WTC11 (cell line): ENCODE results near the gene CD86. TPM values are rescaled to one million over a fixed set of nuclear protein-coding genes. Genes with fewer than 3 reads are reported as not detected.

Experiments used
- ATAC-seq: fragments of 200-7000 bp; cut with Tn5 transposase; 2 replicates; pipeline ENCODE4 v1.10.0; 2021; ENCODE audit warnings: mild to moderate bottlenecking, moderate library complexity
- CTCF ChIA-PET: fragments of 300-600 bp; sonication (Branson Sonifier 250); formaldehyde crosslinking; loops from one replicate; lab custom pipeline; 2021; ENCODE audit warnings: antibody characterized with exemption; lab: Charles Lee
- POLR2A ChIA-PET: fragments of 350-600 bp; sonication (Branson Sonifier 250); formaldehyde crosslinking; loops from one replicate; lab custom pipeline; 2021; ENCODE audit warnings: antibody characterized with exemption; lab: Charles Lee
- DNase-seq: peaks from one replicate; pipeline ENCODE4 v3.0.0; 2021; ENCODE audit warnings: low spot score
- H3K27ac Mint-ChIP-seq: 2 replicates; pipeline ENCODE4 v1.8.0; 2021; ENCODE audit warnings: mixed read lengths
- H3K27me3 Mint-ChIP-seq: 2 replicates; pipeline ENCODE4 v1.8.0; 2021; ENCODE audit warnings: low read depth, mild to moderate bottlenecking, moderate library complexity, mixed read lengths
- H3K36me3 Mint-ChIP-seq: 2 replicates; pipeline ENCODE4 v1.8.0; 2021; ENCODE audit warnings: mixed read lengths
- H3K4me1 Mint-ChIP-seq: 2 replicates; pipeline ENCODE4 v1.8.0; 2022; ENCODE audit warnings: mixed read lengths
- H3K4me3 Mint-ChIP-seq: 2 replicates; pipeline ENCODE4 v1.8.0; 2021; ENCODE audit warnings: mild to moderate bottlenecking, moderate library complexity, mixed read lengths
- H3K9me3 Mint-ChIP-seq: 2 replicates; pipeline ENCODE4 v1.8.0; 2021; ENCODE audit warnings: mixed read lengths
- ATF2 ChIP-seq: sonication (generic); formaldehyde crosslinking; IDR thresholded peaks from 2 replicates; pipeline ENCODE4 v1.8.1; 2022; ENCODE audit warnings: low read depth, missing genetic modification reagents, borderline replicate concordance
- ATF3 ChIP-seq: sonication (generic); formaldehyde crosslinking; conservative IDR thresholded peaks from 2 replicates; pipeline ENCODE4 v1.8.1; 2022; ENCODE audit warnings: mild to moderate bottlenecking, missing genetic modification reagents
- CTCF ChIP-seq: fragments of 200-600 bp; IDR thresholded peaks from 2 replicates; pipeline ENCODE4 v1.8.0; 2022; ENCODE audit warnings: antibody characterized with exemption
- E2F4 ChIP-seq: sonication (generic); formaldehyde crosslinking; IDR thresholded peaks from 2 replicates; pipeline ENCODE4 v1.8.1; 2022; ENCODE audit warnings: low read depth, mild to moderate bottlenecking, moderate library complexity, missing genetic modification reagents, borderline replicate concordance
- ERG ChIP-seq: fragments of 250-450 bp; sonication (Bioruptor Pico); IDR thresholded peaks from 2 replicates; pipeline ENCODE4 v1.8.0; 2021; ENCODE audit warnings: mild to moderate bottlenecking
- ETV6 ChIP-seq: sonication (generic); formaldehyde crosslinking; IDR thresholded peaks from 2 replicates; pipeline ENCODE4 v1.8.1; 2022; ENCODE audit warnings: mild to moderate bottlenecking, missing genetic modification reagents
- FOXP1 ChIP-seq: sonication (generic); formaldehyde crosslinking; IDR thresholded peaks from 2 replicates; pipeline ENCODE4 v1.8.0; 2022; ENCODE audit warnings: missing genetic modification reagents, mild to moderate bottlenecking, moderate library complexity, borderline replicate concordance
- FOXP4 ChIP-seq: sonication (generic); formaldehyde crosslinking; IDR thresholded peaks from 2 replicates; pipeline ENCODE4 v1.8.0; 2022; ENCODE audit warnings: mild to moderate bottlenecking, missing genetic modification reagents
- KAT7 ChIP-seq: sonication (generic); formaldehyde crosslinking; IDR thresholded peaks from 2 replicates; pipeline ENCODE4 v1.8.1; 2023; ENCODE audit warnings: missing genetic modification reagents, mild to moderate bottlenecking, borderline replicate concordance
- NFE2L1 ChIP-seq: sonication (generic); formaldehyde crosslinking; IDR thresholded peaks from 2 replicates; pipeline ENCODE4 v1.8.1; 2023; ENCODE audit warnings: missing genetic modification reagents
- NR1H2 ChIP-seq: sonication (generic); formaldehyde crosslinking; IDR thresholded peaks from 2 replicates; pipeline ENCODE4 v1.9.0; 2021; ENCODE audit warnings: mild to moderate bottlenecking, moderate library complexity, missing genetic modification reagents
- NR2C2 ChIP-seq: sonication (generic); formaldehyde crosslinking; IDR thresholded peaks from 2 replicates; pipeline ENCODE4 v1.8.0; 2022; ENCODE audit warnings: mild to moderate bottlenecking, missing genetic modification reagents
- SMAD3 ChIP-seq: sonication (generic); formaldehyde crosslinking; IDR thresholded peaks from 2 replicates; pipeline ENCODE4 v1.8.0; 2022; ENCODE audit warnings: missing genetic modification reagents, mild to moderate bottlenecking, borderline replicate concordance
- SMAD4 ChIP-seq: sonication (generic); formaldehyde crosslinking; IDR thresholded peaks from 2 replicates; pipeline ENCODE4 v1.8.0; 2022; ENCODE audit warnings: mild to moderate bottlenecking, missing genetic modification reagents
- TEAD4 ChIP-seq: sonication (generic); formaldehyde crosslinking; IDR thresholded peaks from 2 replicates; pipeline ENCODE4 v1.8.0; 2022; ENCODE audit warnings: mild to moderate bottlenecking, missing genetic modification reagents
- total RNA-seq: library from RNA; stranded (reverse); gene quantifications from 3 replicates; pipeline ENCODE4 v1.2.3, GENCODE V29; 2021
- TF ChIP-seq, protein P1 (sequence below): sonication (generic); formaldehyde crosslinking; IDR thresholded peaks from 2 replicates; pipeline ENCODE4 v1.8.0; 2022; ENCODE audit warnings: missing genetic modification reagents

CD86 gene
- total RNA-seq, 1 experiment from 2014 or later = 0.61 TPM

DNA sequence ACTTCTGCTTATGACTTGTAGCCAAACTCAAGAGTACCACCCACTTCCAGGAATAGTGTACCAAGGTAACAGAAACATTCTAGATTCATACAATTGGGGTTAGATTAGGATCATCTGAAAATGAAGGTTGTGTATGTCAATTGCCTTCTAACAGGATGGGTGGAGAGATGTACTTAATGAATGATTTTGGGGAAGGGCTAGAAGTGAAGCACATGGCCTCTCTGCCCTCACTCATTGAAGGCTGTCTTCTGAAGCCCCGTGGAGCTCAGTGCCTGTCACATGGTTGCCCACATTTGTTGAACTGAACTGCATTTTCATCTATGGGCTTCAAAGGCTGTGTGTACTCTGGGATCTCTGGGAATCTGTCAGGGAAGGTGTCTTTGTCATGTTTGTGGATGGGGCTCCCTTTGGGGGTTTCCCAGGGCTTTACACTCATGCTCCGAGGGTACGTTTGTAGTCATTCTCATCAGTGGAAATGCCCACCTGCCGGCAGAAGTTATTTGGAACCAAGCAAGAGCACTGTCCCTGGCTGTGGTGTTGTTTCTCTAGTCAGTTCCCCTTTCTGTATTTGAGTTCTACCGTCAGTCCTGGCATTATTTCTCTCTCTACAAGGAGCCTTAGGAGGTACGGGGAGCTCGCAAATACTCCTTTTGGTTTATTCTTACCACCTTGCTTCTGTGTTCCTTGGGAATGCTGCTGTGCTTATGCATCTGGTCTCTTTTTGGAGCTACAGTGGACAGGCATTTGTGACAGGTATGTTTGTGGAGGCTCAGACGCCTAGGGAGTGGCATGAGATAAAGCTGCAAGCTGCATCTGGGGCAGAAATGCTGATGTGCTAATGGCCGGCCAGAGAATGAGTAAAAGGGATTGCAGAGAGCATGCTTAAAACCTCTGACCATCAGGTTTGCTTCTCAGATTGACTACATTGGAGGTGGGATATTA lies 22.4 kb downstream of the CD86 start:
- ATAC-seq (no peak), DNase-seq (no peak)
- H3K27me3 Mint-ChIP-seq = no peaks in the 10 kb centered on the region
- TF ChIP-seq SMAD4 (CRISPR knock-in tag) (no peak), NFE2L1 (CRISPR knock-in tag) (no peak), E2F4 (CRISPR knock-in tag) (no peak), ATF3 (CRISPR knock-in tag) (no peak), FOXP1 (CRISPR knock-in tag) (no peak), ETV6 (CRISPR knock-in tag) (no peak), ATF2 (CRISPR knock-in tag) (no peak), FOXP4 (CRISPR knock-in tag) (no peak), KAT7 (no peak), SMAD3 (CRISPR knock-in tag) (no peak), ERG (CRISPR knock-in tag) (no peak), NR2C2 (CRISPR knock-in tag) (no peak), NR1H2 (no peak), CTCF (no peak), TEAD4 (CRISPR knock-in tag) (no peak)
- TF ChIP-seq, protein P1, sequence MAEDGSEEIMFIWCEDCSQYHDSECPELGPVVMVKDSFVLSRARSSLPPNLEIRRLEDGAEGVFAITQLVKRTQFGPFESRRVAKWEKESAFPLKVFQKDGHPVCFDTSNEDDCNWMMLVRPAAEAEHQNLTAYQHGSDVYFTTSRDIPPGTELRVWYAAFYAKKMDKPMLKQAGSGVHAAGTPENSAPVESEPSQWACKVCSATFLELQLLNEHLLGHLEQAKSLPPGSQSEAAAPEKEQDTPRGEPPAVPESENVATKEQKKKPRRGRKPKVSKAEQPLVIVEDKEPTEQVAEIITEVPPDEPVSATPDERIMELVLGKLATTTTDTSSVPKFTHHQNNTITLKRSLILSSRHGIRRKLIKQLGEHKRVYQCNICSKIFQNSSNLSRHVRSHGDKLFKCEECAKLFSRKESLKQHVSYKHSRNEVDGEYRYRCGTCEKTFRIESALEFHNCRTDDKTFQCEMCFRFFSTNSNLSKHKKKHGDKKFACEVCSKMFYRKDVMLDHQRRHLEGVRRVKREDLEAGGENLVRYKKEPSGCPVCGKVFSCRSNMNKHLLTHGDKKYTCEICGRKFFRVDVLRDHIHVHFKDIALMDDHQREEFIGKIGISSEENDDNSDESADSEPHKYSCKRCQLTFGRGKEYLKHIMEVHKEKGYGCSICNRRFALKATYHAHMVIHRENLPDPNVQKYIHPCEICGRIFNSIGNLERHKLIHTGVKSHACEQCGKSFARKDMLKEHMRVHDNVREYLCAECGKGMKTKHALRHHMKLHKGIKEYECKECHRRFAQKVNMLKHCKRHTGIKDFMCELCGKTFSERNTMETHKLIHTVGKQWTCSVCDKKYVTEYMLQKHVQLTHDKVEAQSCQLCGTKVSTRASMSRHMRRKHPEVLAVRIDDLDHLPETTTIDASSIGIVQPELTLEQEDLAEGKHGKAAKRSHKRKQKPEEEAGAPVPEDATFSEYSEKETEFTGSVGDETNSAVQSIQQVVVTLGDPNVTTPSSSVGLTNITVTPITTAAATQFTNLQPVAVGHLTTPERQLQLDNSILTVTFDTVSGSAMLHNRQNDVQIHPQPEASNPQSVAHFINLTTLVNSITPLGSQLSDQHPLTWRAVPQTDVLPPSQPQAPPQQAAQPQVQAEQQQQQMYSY (CRISPR knock-in tag) = no peak
- TF ChIP-seq, all 79 proteins: peak for 0
- H3K4me3 Mint-ChIP-seq = no peak overlapping the region
- CTCF ChIA-PET = no interaction called here
- POLR2A ChIA-PET = no interaction called here
- H3K36me3 Mint-ChIP-seq = no peaks in the 10 kb centered on the region
- H3K4me1 Mint-ChIP-seq = no peaks in the 10 kb centered on the region
- peaks cover 8% of the 10 kb centered on the region; the same call in 1 of the 2 replicates for H3K9me3 Mint-ChIP-seq
- H3K27ac Mint-ChIP-seq = no peak overlapping the region
